MCF 10A (cell line): ENCODE data around the gene TTYH1. TPM values are rescaled to one million over a fixed set of nuclear protein-coding genes. Genes with fewer than 3 reads are reported as not detected.
"Not testable (repeated sequence)": the region's sequence is repeated elsewhere in the genome, so short reads cannot be mapped to it uniquely, and the experiment has no call there.

ENCODE experiments used
- BruUV-seq: library from RNA; stranded (reverse); fragments of 400-500 nt; replicated peaks from 2 replicates; lab custom pipeline; 2021; lab: Mats Ljungman, UMichigan
- CTCF ChIA-PET: fragments of 300-600 bp; sonication (Branson Sonifier 250); formaldehyde crosslinking; extraction: SDS; loops from one replicate; lab custom pipeline; 2021; ENCODE audit warnings: antibody characterized with exemption, inconsistent platforms; lab: Yijun Ruan, JAX
- POLR2A ChIA-PET: fragments of 300-600, 350-650 bp; sonication (Branson Sonifier 250); formaldehyde crosslinking; extraction: SDS; loops from one replicate; lab custom pipeline; 2020; ENCODE audit warnings: antibody characterized with exemption, inconsistent platforms; lab: Yijun Ruan, JAX
- DNase-seq: peaks from one replicate; pipeline ENCODE4 v3.0.0-alpha.2; 2018; ENCODE audit not compliant: unreplicated experiment
- H3K27ac Mint-ChIP-seq: one replicate; pipeline ENCODE4 v1.8.0; 2022; ENCODE audit warnings: mild to moderate bottlenecking, low read depth, mixed read lengths; ENCODE audit not compliant: unreplicated experiment
- H3K27me3 Mint-ChIP-seq: one replicate; pipeline ENCODE4 v1.8.0; 2022; ENCODE audit warnings: mixed read lengths; ENCODE audit not compliant: insufficient read depth, unreplicated experiment
- H3K36me3 Mint-ChIP-seq: one replicate; pipeline ENCODE4 v1.8.0; 2022; ENCODE audit warnings: mild to moderate bottlenecking, moderate library complexity, mixed read lengths; ENCODE audit not compliant: insufficient read depth, unreplicated experiment
- H3K4me1 Mint-ChIP-seq: one replicate; pipeline ENCODE4 v1.8.0; 2022; ENCODE audit warnings: mixed read lengths; ENCODE audit not compliant: insufficient read depth, unreplicated experiment
- H3K4me3 Mint-ChIP-seq: one replicate; pipeline ENCODE4 v1.8.0; 2022; ENCODE audit warnings: mild to moderate bottlenecking, moderate library complexity, mixed read lengths; ENCODE audit not compliant: unreplicated experiment
- H3K9me3 Mint-ChIP-seq: one replicate; pipeline ENCODE4 v1.8.0; 2022; ENCODE audit warnings: mixed read lengths; ENCODE audit not compliant: unreplicated experiment
- CTCF ChIP-seq: fragments of 200-600 bp; IDR thresholded peaks from one replicate; pipeline ENCODE4 v1.8.0; 2022; ENCODE audit warnings: antibody characterized with exemption, mild to moderate bottlenecking; ENCODE audit not compliant: unreplicated experiment
- intact Hi-C: fragments of 100-400 bp; cut with micrococcal nuclease; formaldehyde crosslinking; loops from 2 replicates; pipeline ENCODE4 v1.14.1; 2022
- total RNA-seq: library from RNA; stranded (reverse); gene quantifications from 2 replicates; pipeline ENCODE4 v1.2.3, GENCODE V29; 2022

The TTYH1 gene
- total RNA-seq, 1 experiment from 2014 or later: not detected

DNA sequence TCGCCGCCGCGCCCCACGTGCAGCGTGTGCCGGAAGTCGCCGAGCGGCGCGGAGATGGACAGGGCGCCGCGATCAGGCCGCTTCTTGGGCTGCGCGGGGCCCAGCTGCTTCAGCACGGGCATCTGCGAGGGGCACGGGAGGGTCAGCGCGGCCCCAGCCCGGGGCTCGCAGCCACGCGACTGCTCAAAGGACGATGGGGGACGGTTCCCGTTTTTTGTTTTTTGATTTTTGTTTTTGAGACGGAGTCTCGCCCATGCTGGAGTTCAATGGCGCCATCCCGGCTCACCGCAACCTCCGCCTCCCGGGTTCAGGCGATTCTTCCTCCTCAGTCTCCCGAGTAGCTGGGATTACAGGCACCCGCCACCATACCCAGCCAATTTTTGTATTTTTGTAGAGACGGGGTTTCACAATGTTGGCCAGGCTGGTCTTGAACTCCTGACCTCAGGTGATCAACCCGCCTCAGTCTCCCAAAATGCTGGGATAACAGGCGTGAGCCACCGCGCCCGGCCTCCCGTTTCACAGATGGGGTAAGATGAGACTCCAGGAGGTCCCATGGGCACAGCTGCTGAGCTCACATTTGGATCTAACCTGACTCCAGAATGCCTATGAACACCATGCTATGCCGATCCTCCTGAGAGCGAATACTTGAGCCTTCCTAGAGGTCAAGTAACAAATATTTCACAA is 50.3 kb downstream of the TTYH1 start:
- intact Hi-C loops: no loop called here
- no peak for DNase-seq
- H3K4me3 Mint-ChIP-seq: peak overlapping the region; percentile 36
- H3K9me3 Mint-ChIP-seq: no peaks in the 10 kb centered on the region
- peaks cover 29% of the 10 kb centered on the region for H3K36me3 Mint-ChIP-seq
- no TSS peak for BruUV-seq
- no peak for TF ChIP-seq CTCF
- H3K27me3 Mint-ChIP-seq: peaks cover 15% of the 10 kb centered on the region
- H3K27ac Mint-ChIP-seq: no peak overlapping the region
- H3K4me1 Mint-ChIP-seq: peaks cover 11% of the 10 kb centered on the region
- CTCF ChIA-PET: interaction anchor here (0.7 to 0.8 kb wide), 2 partner anchors 12 to 27 kb away, joined by 3 read pairs; no protein-coding TSS in a partner anchor
- POLR2A ChIA-PET: interaction anchor here (0.9 kb wide), 1 partner anchor 17 kb away, joined by 6 read pairs; the partner anchor contains the start of gene LENG8

GRCh38 chr19:54466110-54466480 is 50.8 kb downstream of the TTYH1 start:
- intact Hi-C loops, H3K9me3 Mint-ChIP-seq, BruUV-seq, DNase-seq, H3K27ac Mint-ChIP-seq: not testable (repeated sequence)
- Mint-ChIP-seq H3K36me3 (peaks cover 24% of the 10 kb centered on the region), H3K27me3 (peaks cover 20% of the 10 kb centered on the region), H3K4me3 (peak overlapping the region; percentile 36), H3K4me1 (peaks cover 12% of the 10 kb centered on the region)
- ChIA-PET POLR2A (interaction anchor here (0.9 kb wide), 1 partner anchor 17 kb away, joined by 6 read pairs; the partner anchor contains the start of gene LENG8), CTCF (interaction anchor here (0.7 to 0.8 kb wide), 2 partner anchors 12 to 27 kb away, joined by 3 read pairs; no protein-coding TSS in a partner anchor)

DNA sequence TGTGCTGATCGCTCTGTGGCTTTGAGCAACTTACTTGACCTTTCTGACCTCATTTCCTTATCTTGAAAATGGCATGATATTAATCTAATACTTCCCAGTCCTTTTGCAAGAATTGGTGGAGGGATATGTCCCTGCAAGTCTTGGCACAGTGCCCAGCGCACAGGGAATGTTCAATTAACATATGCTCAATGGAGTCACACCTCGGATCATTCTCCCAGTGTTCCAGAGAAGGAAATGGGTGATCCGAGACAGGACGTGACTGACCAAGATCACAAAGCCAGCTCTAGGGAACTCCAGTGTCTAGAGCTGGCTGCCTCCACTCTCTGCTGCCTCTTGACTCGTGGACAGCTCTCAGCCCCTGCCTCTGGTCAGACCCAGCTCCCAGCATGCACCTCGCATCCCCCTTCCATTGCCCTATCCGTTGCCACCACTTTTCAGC is 54.3 kb downstream of the TTYH1 start:
- intact Hi-C loops: no loop called here
- ChIA-PET CTCF (interaction anchor here (0.6 to 2.7 kb wide), 5 partner anchors 9 to 676 kb away, joined by 3 to 11 read pairs (median 6); no protein-coding TSS in a partner anchor), POLR2A (interaction anchor here (0.7 to 2.2 kb wide), 2 partner anchors 21 kb away, joined by 5 to 6 read pairs; partner anchors contain the start of gene LENG8)
- Mint-ChIP-seq H3K4me3 (no peak overlapping the region), H3K36me3 (no peaks in the 10 kb centered on the region), H3K27me3 (peaks cover 21% of the 10 kb centered on the region), H3K27ac (no peak overlapping the region), H3K4me1 (peaks cover 18% of the 10 kb centered on the region), H3K9me3 (no peaks in the 10 kb centered on the region)
- BruUV-seq: no TSS peak
- DNase-seq: no peak
- TF ChIP-seq CTCF: no peak

DNA sequence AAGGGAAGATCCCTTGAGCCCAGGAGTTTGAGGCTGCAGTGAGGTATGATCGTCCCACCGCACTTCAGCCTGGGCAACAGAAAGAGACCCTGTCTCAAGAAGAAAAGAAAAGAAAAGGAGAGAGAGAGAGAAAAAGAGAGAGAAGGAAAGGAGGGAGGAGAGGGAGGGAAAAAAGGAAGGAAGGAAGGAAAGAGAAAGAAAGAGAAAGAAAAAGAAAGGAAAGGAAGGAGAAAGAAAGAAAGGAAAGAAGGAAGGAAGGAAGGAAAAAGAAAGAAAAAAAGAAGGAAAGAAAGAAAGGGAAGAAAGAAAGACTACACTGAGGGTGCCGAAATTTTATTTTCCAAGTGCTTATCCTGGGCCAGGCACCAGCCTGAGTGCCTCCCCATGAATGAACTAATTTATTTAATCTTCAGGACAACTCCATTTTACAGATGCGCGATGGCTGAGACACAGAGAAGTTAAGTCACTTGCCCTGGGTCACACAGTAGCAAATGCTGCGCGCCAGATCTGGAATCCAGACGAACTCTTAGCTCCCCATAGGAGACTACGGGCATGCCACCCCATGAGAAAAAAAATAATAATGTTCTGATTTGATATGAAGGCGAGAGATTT is 55.1 kb downstream of the TTYH1 start:
- CTCF ChIA-PET: interaction anchor here (0.7 to 1.5 kb wide), 4 partner anchors 8 to 1179 kb away, joined by 3 to 11 read pairs (median 4); no protein-coding TSS in a partner anchor
- Mint-ChIP-seq H3K36me3 (no peaks in the 10 kb centered on the region), H3K27ac (no peak overlapping the region), H3K4me3 (no peak overlapping the region), H3K4me1 (peaks cover 18% of the 10 kb centered on the region), H3K9me3 (no peaks in the 10 kb centered on the region), H3K27me3 (peaks cover 21% of the 10 kb centered on the region)
- no peak for DNase-seq
- intact Hi-C loops: no loop called here
- no peak for TF ChIP-seq CTCF
- POLR2A ChIA-PET: interaction anchor here (0.6 to 2.2 kb wide), 2 partner anchors 15 to 22 kb away, joined by 4 to 6 read pairs; partner anchors contain the start of gene LENG8
- BruUV-seq: no TSS peak
